HG03378 (cell line): ENCODE measurements around the gene IPO8.
"Not testable (repeated sequence)": the region's sequence is repeated elsewhere in the genome, so short reads cannot be mapped to it uniquely, and the experiment has no call there.

Experiments
- ATAC-seq: cut with Tn5 transposase; IDR thresholded peaks from one replicate; pipeline ENCODE4 v1.9.1; 2021; ENCODE audit warnings: mild to moderate bottlenecking, moderate library complexity; ENCODE audit not compliant: unreplicated experiment

Gene IPO8

DNA sequence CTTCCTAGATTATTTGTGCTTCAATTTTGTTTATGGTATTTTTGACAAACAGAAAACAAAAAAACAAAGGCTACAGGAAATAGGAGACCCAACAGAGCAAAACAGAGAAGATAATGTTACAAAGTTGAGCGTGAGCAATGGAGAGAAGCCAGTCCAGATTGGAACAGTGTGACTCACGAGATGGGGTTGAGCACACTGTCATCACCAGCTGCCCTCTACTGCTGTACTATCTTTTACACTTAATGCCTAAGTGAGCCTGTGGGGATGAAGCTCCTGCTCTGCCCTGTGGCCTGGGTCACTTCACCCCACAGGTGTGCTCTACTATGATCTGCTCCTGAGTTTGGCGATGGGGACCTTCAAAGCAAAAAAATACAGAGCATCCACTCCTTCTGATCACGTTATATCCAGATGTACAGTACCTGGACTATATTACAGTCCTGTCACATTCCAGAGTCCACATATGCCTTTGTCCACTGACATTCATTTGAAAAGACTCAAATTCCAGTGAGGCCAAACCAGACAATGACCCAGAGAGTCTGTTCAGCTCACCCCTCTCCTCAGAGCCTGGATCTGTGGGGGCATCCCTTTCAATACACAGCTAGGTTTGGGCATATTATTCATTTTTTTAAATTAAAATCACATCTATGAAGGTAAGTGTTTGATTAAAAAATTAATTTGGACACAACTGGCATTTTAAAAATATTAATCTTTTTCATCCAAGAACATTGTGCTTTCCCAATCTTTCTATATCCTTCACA lies 4.4 kb downstream of the IPO8 start:
- ATAC-seq, result no peak

GRCh38 chr12:30687265-30687986 lies 8.2 kb downstream of the IPO8 start:
- no peak for ATAC-seq

DNA sequence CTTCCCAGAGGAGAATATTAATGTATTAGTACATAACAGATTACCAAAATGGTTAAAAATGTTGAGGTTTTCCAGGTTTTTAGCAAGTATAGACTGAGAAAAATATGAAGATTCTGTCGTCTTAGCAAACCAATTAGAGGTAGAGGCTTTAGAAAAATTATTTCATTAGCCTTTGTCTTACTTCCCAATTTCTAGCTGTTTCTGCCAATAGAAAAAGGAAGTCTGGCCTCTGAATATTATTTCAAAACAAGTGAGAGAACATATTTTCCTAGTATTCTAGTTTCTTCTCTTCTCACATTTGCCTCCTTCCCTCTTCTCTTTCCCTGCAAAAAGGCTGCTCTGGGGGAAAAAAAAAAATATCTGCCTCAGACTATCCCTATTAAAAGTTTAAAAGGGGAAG lies 16.4 kb downstream of the IPO8 start:
- ATAC-seq, result no peak

- ATAC-seq, result no peak
Measured at GRCh38 chr12:30678221-30678620, 17.4 kb downstream of the IPO8 start.

DNA sequence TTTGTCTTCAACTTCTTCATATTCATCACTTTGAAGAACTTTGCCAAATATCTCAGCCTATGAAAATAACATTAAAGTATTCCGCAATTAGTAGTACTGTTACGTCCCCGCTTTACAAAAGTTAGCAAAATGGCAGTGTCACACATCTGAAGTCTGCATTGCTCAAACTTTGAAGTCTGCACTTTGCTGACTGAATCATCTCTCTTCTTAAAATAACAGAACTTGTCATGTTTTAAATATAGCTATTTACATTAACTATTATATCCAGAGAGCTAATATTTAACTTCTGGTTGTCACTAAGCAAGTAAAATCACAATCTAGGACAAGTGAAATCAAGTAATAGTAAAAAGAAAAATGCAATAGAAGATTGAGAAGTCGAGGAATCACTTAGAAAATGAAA lies 34.5 kb downstream of the IPO8 start:
- peak; percentile 60 for ATAC-seq

DNA sequence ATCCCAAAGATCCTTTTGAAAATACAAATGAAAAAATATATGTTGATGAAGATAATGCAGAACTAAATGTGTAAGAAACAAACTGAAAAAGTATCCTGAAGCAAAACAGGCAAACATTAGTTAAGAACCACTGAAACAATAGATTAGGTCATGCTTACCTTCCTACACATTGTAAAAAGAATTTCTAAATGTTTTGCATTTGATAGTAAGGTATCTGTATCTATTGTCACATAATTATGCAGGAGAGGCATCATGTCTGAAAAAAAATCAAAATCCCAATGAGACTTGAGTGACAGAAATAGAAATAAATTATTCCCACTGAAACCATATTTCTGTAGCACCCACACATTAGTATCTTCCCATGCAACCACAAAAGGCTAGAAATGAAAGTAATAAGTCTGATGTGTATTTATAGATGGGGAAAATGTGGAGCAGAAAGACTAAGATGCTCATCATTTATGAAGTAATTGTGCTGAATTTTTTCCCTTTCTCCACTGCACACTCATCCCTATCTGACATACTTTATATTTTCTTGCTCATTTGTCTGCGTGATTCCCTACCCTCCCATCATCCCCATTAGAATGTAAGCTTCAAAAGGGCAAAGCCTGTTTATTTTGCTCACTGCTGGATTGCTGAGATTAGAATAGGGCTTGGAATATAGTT lies 43.5 kb downstream of the IPO8 start:
- ATAC-seq, result no peak

DNA sequence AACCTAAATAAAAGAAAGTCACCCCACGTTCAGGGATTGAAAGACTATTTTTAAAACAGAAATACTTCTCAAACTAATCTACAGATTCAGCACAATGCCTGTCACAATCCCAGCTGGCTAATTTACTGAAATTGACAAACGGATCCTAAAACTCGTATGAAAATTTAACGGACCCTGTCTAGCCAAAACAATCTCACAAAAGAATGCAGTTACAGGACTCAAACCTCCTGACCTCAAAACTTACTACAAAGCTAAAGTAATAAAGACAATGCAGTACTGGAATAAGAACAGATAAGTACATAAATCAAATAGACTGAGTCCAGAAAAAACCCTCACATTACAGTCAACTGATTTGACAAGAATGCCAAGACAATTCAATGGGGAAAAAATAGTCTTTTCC lies 48.8 kb downstream of the IPO8 start:
- ATAC-seq, result no peak

DNA sequence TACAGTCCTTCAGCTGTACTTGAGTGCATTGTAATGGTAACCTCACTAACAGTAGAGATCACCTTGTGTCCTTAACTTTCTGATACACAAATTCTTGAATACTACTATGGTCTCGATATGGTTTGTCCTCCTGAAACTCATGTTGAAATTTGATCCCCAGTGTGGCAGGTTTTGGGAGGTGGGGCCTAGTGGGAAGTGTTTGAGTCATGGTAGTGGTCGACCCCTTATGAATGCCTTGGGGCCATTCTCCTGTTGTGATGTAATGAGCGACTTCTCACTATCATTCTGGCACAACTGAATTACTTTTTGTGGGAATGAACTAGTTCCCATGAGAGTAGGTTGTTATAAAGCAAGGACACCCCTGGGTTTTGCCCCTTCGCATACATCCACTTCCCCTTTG lies 52.3 kb downstream of the IPO8 start:
- no peak for ATAC-seq

DNA sequence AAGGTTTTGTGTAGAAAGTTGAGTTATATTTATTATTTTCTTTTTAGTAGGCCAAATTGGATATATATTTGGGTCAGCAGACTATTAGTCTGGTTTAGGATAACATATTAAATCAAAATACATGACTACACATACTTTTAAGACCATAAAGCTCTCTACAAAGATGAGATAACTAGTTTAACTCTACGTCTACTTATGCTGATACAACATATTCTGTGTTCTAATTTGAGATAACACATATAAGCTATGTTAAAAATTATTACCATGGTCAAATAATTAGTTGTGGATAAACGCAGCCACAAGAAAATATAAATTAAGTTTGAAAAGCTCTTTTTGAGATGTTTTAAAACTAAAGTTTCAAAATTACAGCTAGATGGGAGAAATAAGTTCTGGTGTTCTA lies 55.3 kb downstream of the IPO8 start:
- no peak for ATAC-seq

GRCh38 chr12:30635385-30635784 lies 60.3 kb downstream of the IPO8 start:
- no peak for ATAC-seq

- ATAC-seq, result no peak
Measured at GRCh38 chr12:30631740-30632139, 63.9 kb downstream of the IPO8 start.

DNA sequence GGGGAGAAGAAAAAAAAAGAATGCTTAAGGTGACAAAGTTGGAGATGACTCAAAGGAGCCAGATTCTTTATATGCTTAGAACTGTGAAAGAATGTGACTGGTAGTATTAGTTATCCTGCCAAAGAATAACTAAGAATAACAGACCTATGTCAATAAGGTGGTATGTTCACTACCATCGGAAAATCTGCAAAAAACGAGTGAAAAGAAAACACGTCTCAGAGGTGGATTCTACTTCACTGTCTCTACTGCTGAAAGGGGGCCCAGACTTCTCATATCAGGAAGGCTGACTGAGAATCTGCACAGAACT lies 64.7 kb downstream of the IPO8 start:
- ATAC-seq, result no peak

DNA sequence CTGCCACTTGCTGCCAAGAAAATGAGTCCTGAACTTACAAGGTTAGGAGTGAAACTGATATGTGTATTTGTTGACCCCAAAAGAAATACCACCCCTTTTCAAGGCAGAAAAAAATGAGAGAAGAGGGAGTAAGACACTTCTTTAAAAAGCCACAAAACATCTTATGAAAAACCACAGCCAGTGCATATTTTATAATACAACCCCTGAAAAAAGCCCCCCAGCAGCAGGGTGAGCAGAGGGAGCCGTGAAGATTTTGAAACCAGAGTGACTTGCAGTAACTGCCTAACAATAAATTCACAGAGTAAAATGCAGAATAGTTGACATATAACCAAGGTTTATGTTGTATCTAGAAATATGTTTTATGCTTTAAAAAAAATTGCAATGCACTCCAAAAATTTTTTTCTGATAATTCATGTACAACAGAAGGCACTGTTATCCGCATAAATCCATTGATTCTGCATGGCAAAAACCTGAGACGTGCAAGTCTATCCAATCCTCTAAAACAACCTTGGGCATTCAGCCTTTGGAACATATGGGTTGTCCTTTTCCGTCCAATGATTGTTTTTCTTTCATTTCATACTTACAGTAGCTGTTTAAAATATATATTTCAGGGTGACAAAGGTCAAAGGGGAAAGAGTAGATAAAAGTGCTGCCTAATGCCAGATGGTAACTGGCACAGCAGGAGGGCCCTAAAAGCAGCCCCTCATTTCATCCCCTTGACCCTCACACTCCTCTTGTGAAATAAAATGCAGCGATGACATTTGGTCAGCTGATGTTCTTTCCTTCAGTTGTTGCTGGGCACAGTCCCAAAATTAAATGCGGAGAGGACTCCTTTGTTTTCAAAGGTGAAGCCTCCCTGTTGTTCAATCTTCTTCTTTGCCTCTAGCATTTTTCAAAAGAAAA lies 65.3 kb downstream of the IPO8 start:
- ATAC-seq, result no peak

- ATAC-seq, result no peak
Measured at GRCh38 chr12:30626847-30627246, 68.8 kb downstream of the IPO8 start.

GRCh38 chr12:30624009-30624408 lies 71.7 kb downstream of the IPO8 start:
- ATAC-seq, result no peak

DNA sequence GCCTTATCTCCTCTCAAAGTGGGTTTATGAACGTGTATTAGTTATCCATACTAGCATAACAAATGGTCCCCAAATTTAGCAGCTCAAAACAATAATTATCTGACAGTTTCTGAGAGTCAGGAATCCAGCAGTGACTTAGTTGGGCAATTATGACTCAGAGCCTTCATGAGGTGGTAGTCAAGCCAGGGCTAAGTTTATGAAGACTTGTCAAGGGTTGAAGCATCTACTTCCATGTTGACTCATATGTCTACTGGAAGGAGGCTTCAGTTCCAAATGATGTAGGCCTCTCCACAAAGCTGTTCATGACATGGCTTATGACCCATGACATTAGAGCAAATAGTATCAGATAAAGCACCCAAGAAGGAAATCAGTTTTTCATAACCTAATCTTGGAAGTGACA lies 73.2 kb downstream of the IPO8 start:
- peak; percentile 96 for ATAC-seq

DNA sequence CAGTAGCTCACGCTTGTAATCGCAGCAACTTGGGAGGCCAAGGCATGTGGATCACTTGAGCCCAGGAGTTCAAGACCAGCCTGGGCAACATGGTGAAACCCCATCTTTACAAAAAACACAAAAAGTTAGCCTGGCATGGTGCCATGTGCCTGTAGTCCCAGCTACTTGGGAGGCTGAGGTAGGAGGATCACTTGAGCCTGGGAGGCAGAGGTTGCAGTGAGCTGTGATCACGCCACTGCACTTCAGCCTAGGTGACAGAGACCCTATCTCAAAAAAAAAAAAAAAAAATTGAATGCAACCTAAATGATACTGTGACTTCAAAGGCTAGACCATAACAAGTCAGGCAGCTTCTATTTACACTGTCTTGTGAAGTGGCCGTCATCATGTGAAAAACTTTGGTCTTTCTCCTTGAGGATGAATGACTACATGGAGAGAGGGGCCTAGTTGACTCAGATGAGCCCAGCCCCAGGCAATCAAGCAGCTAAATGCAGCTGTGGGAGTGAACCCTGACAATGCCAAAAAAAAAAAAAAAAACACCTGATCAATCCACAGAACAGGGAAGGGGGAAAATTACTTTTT lies 73.9 kb downstream of the IPO8 start:
- ATAC-seq, result not testable (repeated sequence)

DNA sequence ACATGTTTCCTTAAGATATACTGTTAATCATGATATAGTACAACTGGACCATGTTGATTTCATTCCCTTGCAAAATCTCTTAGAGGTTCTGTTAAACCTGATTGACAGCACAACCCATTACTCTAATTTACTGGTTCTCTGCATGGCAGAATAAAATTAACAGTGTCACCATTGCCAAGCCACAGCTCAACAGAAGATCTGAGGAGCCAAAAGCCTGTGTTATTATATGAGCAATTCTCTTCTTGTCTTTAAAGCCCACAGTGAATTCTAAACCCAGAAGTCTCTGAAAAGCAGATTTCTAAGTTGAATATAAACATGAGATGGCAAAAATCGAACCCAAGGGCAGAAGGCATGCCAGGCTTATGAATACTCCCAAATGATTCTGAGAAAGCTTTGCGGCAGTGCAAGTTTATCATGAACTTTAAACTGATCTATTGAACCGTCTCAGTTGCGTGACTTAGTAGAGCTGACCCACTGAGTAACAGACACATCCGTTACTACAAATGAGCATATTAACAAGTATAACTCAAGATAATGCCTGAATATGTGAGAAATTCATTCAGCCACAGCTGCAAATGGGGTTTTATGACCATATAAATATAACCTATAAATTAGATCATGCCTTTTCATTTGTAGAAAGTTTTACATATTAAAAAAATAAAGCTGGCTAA lies 78.2 kb downstream of the IPO8 start:
- ATAC-seq, result no peak

- no peak for ATAC-seq
Measured at GRCh38 chr12:30614031-30614430, 81.6 kb downstream of the IPO8 start.

DNA sequence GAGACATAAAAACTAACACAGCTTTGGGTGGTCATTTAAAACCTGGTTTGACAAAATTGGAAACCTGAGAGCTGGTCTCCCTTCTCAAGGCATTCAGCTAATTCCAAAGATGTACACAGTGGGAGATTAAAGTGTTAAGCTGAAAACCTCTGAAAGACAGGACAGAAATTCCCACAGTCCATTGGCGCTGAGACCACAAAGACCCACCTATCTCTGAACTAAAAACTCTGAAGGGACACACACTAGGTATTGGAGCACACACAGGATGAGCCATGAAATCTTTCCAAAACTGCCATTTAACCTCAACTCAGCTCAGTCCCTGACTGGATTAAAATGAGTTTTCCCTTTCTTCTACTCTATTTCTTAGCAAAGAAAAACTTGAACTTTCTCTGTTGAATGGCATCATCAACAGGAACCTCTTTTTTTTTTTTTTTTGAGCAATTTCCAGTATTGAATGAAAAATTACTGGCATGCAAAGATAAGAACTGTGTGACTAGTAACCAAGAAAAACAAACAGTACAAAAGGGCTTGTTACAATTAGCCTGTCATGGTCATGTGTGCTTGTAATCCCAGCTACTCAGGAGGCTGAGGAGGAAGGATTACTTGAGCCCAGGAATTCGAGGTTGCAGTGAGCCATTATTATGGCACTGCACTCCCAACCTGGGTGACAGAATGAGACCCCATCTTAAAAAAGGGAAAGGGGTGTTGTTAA lies 82.4 kb downstream of the IPO8 start:
- no peak for ATAC-seq
